GM20000 (cell line): ENCODE data around the gene IFT172.
A peak's percentile ranks its signal among the peaks of the same experiment; 100 is the strongest.

Experiments used
- DNase-seq: peaks from one replicate; pipeline ENCODE4 v3.0.0; 2012; ENCODE audit warnings: low spot score
- CTCF ChIP-seq: IDR thresholded peaks from 2 replicates; pipeline ENCODE4 v1.5.1; 2012; ENCODE audit warnings: mild to moderate bottlenecking, control low read depth; ENCODE audit errors: extremely low read depth, missing control alignments

The IFT172 gene

DNA sequence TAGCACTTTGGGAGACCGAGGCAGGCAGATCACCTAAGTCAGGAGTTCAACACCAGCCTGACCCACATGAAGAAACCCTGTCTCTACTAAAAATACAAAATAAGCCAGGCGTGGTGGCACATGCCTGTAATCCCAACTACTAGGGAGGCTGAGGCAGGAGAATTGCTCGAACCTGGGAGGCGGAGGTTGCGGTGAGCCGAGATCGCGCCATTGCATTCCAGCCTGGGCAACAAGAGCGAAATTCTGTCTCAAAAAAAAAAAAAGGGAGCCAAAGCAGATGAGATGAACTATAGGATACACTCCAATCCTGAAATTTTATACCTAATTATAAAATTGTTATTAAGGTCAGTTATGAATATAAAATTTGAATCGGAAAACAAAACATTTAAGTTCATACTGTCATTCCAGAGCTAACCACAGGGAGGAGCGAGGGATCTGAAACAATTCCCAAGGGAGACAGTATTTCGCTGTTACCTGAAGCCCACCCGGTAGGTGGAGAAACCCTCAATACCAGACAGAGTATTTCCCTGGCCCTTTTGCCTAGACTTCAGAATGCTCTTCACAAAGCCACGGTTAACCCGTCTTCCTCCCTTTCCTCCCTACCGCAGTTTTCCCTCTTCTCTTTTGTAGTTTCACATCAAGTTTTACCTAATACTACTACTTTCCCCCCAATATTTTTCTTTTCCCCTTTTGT, 81.6 kb downstream of the IFT172 start:
- peak; percentile 10 for DNase-seq
- TF ChIP-seq CTCF = no peak

DNA sequence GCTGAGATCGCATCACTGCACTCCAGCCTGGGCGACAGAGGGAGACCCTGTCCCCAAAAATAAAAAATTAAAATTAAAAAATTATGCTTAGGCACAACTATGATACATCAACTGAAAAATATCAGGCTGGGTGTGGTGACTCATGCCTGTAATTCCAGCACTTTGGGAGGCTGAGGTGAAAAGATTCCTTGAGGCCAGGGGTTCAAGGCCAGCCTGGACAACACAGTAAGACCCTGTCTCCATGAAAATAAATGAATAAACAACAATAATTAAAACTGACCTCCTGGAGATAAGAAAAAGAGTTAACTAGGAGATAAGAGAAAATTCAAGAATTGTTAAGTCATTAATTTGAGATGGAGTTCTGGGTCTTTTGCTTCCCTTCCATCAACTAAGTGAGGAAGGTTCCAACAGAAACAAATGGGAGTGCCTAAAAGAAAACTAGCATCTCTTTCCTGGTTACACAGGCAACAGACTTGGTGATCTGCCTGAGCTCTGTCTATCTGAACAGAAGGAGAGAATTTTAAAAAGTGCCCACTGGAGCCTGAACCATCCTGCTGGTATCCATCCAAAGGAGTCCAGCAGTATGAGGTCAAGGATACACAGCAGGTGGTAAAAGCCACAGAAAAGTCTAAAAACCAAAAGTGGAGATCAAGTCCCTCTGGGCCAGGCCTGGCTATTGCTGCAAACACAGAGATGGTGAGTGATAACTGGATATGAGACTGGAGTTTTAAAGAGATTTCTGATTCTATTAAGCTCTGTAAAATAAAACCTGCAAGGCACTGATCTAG, 89.0 kb downstream of the IFT172 start:
- TF ChIP-seq CTCF = no peak
- no peak for DNase-seq

DNA sequence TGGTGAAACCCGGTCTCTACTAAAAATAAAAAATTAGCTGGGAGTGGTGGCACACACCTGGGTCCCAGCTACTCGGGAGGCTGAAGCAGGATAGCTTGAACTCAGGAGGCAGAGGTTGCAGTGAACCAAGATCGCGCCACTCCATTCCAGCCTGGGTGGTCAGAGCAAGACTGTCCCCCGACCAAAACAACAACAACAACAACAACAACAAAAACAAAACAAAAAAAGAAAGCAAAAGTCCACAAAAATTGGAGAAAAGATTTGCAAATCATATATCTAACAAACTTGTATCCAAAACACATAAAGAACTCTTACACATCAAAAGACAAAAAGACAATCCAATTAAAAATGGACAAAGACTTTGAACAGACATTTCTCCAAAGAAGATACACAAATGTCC, 90.6 kb downstream of the IFT172 start:
- no peak for TF ChIP-seq CTCF
- no peak for DNase-seq
